HG03432 (cell line): ENCODE measurements around the gene MTM1.

ENCODE experiments used
- ATAC-seq: cut with Tn5 transposase; IDR thresholded peaks from one replicate; pipeline ENCODE4 v1.9.1; 2021; ENCODE audit warnings: mild to moderate bottlenecking, moderate library complexity; ENCODE audit not compliant: unreplicated experiment

The MTM1 gene

DNA sequence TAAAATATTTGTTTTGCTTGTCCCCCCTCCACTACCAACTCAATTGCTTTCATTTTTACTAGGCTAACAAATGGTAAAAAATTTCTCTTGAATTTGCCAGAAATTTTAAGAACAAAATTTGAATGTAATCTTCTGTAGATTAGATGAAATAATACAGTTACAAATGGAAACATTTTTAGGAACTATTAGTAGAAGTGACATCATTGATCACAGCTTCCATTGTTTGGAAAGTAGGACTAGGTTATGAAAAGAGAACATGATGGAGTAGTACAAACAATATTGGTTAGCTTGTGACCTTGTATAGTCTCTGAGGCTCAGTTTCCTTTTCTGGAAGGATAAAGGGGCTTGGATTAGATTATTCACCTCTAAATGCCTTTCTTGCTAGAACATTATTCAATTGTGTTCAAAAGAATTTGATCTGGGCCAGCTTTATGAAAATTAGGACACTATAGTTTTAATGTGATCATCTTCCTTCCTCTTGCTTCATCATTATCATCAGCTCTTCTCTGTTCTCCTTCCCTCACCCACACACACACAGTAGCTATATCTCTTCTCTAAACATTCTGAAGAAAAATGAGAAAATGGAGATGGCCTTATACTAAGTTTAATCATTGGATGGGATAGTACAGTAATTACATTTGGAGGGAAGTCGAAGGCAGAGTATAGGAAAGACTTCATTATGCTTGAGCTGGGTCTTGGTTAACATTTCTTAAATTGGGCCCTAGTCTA, 134.7 kb downstream of the MTM1 start:
- no peak for ATAC-seq

DNA sequence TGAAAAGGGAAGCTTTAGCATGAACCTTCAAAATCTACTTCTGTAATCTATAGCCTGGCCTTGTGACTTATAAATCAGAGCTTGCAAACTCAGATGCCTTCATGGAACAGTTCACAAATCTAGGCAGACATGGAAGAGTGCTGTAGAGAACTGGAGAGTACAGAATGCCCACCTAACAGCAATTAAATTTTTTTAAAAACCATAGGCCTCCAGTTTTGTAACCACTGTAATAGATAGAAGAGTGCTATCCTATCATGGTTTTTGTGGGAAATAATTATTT, 135.2 kb downstream of the MTM1 start:
- no peak for ATAC-seq

- no peak for ATAC-seq
Observed at GRCh38 chrX:150704030-150704613, 135.7 kb downstream of the MTM1 start.

DNA sequence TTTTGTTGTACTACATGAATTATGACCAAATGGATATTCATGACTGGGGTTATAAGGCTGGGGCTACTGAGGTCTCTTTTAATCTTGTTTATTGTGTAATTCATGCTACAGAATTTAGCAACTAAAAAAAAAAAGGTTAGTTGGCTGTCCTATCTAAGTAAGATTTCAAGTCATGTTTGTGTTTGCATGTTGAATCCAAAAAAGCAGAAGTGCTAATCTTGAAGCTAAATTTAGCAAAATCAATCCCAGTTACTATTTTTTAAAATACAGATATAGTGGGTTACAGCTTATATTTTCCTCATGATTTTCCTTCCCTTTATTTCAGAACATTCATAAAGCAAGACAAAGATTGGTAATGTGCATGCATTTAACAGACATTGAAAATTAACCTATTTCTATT, 144.2 kb downstream of the MTM1 start:
- no peak for ATAC-seq

GRCh38 chrX:150715184-150715583, 146.8 kb downstream of the MTM1 start:
- ATAC-seq, result no peak

GRCh38 chrX:150719621-150720020, 151.2 kb downstream of the MTM1 start:
- ATAC-seq, result no peak
